Measurements from ENCODE around the gene RASAL1.
A peak's percentile ranks its signal among the peaks of the same experiment; 100 is the strongest.
"Not testable (repeated sequence)": the region's sequence is repeated elsewhere in the genome, so short reads cannot be mapped to it uniquely, and the experiment has no call there.

RASAL1 gene

GRCh38 chr12:113138826-113139225 lies 3.3 kb upstream of the RASAL1 start:
- no peak for DNase-seq

DNA sequence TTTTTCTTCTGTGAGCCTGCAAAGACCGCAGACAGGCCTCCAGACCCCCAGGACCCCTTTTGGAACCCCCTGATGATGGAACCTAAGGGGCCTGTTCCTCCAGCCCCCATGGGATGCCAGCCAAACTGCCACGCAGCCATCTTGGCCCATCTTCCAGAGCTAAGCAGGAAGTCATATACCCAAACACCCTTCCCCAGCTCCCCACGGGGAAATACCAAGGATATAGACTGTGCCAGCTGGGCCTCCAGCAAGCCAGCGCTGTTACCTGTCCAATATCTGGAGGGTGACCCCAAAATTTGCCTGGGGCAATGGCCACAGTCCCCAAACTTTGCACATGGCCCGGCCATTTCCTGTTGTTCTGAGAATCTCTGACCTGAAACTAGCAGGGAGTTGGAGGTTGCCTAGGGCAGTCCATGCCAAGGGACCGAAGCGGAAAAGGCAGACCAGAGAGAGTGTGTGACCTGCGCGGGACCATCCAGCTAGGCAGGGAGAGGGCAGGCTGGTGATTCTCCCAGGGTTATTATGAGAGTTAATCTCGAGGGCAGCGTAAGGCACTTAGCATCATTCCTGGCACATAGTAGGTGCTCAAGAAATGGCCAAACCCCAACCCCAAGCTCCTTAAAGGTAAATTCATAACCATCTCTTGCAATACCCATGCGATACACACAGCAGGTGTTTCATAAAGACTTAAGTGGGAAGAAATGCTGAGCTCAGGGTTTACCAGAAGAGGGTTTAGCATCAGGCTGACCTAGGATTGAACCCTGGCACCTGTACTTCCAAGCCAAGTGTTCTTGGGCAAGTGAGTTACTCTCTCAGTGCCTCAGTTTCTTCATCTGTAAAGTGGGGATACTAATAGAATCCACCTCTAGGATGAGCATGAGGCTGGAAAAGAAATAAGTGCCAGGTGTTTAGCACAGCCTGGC lies 2.6 kb upstream of the RASAL1 start:
- DNase-seq = no peak

DNA sequence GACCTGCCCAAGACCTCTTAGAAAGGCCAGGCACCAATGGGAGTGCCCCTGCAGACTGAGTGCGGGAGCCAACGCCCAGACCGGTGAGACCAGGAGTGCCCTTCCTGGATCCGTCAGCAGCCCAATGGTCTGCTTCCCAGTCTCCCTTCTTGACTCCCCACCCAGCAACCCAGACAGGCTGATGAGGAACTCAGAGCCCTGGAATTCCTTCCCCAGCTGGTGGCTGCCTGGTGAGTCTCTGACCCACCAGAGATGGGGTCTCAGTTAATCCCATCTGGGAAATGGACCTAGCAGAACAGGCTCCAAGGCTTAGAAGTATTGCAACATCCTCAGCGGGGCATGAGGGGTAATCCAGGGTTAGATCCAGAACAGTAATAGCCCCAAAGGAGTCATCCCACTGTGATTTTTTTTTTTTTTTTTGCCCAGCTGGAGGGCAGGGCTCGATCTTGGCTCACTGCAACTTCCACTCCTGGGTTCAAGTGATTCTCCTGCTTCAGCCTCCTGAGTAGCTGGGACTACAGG lies 1.5 kb upstream of the RASAL1 start:
- DNase-seq = no peak

GRCh38 chr12:113136128-113136989 lies 798 bp upstream of the RASAL1 start:
- peak; percentile 6 for DNase-seq

GRCh38 chr12:113134521-113134951 lies 1.0 kb downstream of the RASAL1 start:
- no peak for DNase-seq

GRCh38 chr12:113134071-113134470 lies 1.5 kb downstream of the RASAL1 start:
- DNase-seq = no peak

- no peak for DNase-seq
Observed at GRCh38 chr12:113133666-113134065, 1.9 kb downstream of the RASAL1 start.

- DNase-seq = no peak
Observed at GRCh38 chr12:113133036-113133435, 2.5 kb downstream of the RASAL1 start.

DNA sequence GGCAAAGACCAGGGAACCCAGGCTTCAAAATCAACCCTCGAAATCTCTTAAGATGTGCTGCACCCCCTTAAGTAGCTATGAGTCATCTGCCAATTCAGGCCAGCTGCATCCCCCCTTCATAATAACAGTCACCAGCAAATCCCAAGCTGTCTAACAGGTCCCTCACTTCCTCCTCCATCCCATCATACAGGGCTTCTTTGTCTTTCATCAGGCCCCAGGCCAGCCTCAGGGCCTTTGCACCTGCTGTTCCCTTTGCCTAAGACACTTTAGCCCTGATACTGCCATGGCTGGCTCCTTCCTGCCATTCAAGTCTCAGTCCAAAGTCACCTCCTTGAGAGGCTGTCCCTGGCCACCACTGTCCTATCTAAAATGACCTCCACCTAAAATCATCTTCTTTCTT lies 4.0 kb downstream of the RASAL1 start:
- DNase-seq = no peak

DNA sequence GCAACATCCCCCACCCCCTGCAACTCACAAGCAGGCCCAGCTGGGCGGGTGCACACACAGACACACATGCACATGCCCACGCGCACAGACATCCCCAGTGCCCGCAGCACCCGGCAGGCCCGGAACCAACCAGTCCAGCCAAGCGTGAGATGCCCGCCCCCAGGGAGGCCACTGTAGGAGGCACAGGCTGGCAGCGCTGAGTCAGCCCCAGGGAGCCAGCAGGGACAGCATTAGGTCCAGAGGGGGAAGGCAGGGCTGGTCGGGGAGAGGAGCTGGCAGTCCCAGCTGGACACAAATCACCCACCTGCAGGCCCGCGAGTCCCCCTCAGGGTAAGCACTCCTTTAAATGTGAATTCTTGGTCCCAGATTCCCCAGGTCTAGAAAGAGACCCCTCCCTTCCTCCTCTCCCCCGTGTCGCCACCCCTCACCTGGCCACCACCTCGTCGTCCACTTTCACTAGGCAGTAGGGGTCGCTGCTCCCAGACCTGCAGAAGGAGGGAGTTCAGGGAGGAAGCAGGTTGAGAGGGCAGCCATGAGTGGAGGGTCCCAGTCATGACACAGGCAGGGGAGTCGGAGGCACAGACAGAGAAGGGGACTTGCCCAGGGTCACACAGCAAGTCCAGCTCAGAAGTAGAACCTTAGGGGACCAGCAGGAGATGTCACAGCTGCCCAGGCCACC lies 5.0 kb downstream of the RASAL1 start:
- DNase-seq = no peak

GRCh38 chr12:113129664-113130456 lies 5.7 kb downstream of the RASAL1 start:
- DNase-seq = no peak

DNA sequence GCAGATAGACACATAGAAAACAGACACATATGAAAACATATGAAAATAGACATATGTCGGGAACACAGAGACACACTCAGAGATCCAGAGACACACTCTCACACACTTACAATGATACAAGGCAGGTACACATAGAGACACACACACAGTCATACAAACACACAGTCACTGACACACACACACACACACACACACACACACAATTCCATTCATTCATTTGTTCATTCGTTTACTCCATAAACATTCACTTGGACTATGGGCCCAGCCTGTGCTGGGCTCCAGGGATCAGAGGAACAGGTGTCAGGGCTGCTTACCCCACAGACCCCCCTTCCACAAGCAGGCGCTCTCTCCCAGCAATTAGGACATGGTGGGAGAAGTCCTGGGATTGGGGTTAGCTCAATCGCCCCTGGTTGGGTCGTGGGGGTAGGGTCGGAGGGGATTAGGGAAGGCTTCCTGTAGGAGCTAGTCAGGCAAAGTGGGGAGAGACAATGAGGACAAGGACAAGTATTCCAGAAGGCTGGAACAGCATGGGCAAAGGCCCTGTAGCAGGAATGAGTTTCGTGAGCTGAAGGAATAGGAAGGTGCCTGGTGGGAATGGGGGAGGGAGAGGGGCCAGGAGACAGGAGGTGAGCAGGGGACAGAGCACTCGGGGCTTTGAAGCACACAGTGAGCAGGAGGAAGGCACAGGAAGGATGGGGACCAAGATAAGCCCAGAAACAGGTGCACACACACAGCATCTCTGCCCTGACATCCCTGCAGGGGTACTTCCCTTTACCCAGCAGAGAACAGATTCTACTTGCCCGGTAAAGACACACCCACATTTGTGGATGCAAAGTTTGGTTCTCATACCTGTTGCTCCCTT lies 6.5 kb downstream of the RASAL1 start:
- no peak for DNase-seq

DNA sequence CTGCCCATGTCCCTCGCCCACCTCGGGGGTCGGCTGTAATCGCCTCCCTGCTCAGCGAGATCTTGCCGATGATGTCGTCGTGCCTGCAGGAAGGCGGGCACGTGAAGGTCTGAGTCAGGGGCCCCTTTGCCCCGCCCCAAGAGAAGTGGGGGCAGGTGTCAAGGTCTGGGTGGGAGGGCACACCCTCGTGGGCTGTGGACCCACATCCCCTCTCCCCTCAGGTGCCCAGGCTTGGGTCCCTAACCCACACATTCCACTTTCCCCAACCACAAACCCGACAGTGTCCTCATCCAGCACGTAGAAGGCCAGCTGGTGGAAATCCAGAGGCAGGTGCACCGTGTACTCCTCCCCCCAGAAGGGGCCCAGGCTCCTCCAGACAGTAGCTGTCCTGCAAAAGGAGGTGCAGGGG lies 7.8 kb downstream of the RASAL1 start:
- no peak for DNase-seq

DNA sequence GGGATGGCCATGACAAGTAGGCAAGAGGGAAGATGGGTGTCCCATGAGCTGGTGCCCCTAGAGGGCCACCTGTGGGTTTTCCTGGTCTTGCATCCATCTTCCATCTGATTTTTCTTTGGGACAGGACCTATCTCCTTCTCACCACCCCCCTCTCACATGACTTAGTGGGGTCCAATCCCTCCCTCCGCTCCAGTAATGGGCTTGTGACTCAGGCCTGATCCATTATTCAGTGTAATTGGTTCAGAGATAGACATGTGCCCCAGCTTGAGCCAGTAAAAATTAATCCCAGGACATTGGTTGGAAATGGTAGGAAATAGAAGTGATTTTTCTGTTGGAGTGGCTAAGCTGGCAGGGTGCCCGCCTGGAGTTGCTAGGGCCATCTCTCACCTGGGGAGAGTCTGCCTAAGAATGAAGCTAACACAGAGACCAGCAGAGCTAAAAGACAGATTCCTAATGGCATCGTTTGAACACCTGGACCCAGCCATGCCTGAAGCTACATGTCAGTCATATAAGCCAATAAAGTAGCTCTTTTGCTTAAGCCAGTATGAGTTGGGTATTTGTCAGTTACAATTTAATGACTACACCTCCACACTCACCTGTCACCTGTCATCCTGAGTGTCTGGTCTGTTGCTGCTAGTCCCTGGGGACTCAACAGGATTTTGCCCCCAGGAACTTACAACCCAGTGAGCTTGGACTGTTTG lies 14.7 kb downstream of the RASAL1 start:
- no peak for DNase-seq

DNA sequence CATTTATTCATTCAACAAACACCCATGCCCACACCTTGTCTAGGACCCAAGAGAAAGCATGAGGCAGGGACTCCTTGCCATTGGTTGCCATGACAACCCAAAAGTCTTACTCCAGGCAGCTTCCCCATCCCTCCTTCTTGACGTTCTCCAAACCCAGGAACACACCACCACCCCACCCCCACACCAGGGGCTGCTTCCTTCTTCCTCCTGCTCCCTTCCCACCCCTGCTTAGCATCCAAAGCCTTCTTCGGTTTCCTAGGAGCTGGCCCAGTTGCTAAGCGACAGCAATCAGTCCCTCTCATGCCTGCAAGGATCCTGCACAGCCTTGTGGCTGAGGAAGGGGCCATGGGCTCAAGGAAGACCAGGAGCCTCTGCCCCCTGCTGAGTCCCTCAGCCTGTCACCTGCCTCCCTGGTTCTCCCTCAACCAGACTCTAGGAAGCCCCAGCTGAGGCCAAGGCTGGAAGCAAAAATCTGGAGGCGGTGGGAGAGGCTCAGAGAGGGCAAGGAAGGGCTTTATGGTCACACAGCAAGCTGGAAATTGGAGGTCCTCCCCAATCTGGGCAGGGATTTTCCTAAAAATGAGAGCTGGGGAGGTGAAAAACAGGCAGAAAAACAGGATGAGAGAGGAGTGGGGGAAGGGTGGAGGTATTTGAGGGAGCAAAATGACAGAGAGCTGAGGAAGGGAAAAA lies 15.4 kb downstream of the RASAL1 start:
- DNase-seq = no peak

- no peak for DNase-seq
Observed at GRCh38 chr12:113118142-113118541, 17.4 kb downstream of the RASAL1 start.

GRCh38 chr12:113117684-113118083 lies 17.9 kb downstream of the RASAL1 start:
- DNase-seq = not testable (repeated sequence)

DNA sequence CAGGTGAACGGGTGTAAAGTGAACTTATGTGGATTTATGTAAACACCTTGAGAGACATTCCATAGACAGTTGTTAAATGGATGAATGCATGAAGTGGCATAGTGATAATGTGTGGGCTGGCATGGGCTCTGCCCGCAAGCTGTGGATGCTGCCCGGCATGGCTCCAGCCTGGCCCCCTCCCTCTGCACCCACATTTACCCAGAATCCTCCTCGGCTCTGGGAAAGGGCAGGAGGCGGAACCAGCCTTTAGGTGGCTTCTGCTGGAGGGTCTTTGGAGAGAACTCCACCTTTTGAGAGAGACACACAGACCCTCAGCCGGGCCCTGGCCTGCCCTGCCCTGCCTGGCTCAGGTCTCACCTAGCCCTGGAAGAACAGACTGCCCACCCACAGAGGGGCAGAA lies 18.7 kb downstream of the RASAL1 start:
- DNase-seq = no peak

DNA sequence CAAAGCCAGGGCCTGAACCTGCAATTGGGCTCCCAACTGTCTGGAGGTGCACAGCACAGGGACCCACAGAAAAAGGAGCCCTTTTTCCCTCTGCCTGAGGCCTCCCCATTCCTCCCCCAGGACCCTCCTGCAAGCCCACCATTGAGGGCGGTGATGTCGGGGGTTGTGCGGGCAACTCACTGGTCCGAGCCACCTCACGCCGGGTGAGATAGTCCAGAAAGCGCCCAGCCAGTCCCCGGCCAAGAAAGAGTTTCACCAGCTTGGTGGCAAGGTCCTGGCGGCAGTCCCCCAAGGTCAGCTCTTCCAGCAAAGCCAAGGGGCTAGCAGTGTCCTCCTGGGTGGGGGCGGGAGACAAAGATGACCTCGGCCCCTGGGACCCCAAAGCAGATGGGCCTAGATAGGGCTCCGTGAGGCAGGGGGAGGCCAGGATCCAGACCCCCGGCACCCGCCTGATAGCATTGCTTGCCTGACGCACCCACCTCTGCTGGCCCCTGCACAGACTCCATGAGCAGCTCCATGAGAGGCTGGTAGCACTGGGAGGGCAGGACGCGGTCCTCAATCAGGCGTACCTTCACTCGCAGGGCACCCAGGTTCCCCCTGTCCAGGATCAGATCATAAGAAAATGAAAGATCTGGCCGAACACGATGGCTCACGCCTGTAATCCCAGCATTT lies 20.0 kb downstream of the RASAL1 start:
- DNase-seq = no peak

Measured in activated effector memory CD4-positive, alpha-beta T cell treated with Interleukin-2 at 50 U/mL for 16 hours (primary cell).